HPDE6-E6E7 (cell line): Measurements from ENCODE around the gene GTPBP1.

ENCODE experiments used
- DNase-seq: peaks from one replicate; pipeline ENCODE4 v3.0.0; 2011; ENCODE audit warnings: missing footprints; ENCODE audit errors: extremely low spot score

GTPBP1 gene

DNA sequence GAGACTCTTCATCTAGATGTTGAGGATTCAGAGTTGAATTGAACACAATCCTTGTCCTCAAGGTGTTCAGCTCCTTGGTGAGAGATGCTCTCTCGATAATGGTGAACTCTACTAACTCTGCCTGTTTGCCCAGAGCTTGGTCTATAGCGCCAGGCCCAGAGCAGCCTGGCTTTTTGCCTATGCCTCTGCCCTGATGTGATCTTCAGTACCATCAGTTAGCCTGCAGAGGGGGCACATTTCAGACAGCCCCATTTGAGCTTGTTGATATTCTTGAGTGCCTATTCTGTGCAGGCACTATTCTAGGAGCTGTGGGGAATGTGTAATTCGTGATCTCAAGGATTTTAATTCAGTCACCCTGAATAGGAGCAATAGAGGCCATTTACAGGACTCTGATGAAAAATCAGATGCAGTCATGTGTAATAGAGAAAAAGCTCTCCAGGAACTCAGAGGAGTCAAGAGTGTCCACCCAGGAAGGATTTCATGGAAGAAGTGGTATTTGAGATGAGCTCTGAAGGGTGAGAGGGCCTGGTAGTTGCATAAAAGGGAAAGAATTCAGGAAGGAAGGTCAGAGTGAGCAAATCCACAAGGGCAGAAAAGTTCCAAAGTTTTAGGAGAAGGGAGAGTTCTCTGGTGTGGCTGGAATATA, 19.3 kb downstream of the GTPBP1 start:
- DNase-seq, result no peak

DNA sequence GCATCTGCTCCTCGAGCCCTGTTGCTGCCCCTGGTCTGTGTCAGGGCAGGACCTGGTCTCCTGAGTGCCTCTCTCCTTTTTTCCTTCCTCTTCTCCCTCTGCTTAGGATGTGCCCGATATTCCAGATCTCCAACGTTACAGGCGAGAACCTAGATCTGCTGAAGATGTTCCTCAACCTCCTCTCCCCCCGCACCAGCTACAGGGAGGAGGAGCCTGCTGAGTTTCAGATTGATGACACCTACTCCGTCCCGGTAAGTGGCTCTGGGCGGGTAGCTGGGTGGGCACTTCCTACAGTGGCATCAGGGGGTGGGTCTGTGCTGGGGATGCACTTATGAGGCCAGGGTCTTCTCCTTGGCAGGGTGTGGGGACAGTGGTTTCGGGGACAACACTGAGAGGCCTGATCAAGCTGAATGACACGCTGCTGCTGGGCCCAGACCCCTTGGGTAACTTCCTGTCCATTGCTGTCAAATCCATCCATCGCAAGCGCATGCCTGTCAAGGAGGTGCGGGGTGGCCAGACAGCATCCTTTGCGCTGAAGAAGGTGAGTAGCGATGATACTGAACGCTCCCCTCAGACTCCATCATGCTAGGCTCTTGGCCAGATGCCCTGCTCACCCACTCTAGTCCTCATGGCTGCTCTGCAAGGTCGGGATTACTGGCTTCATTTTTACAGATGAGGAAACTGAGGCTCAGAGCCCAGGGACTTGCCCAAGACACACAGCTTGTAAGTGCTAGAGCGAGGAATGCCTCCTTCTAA, 20.3 kb downstream of the GTPBP1 start:
- no peak for DNase-seq

DNA sequence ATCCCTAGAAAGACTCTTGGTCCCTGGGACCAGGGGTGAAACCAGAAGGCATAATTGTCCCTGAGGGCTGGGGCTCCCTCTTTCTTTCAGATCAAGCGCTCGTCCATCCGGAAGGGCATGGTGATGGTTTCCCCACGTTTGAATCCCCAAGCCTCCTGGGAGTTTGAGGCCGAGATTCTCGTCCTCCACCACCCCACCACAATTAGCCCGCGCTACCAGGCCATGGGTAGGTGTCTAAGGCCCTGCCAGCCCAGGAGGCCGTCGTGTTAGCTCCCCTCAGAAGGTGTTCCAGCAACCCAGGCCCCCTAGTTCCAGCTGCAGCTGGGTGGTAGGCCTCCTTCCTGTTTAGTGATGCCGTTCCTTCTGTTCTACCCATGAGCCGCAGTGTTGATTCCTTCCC, 21.4 kb downstream of the GTPBP1 start:
- DNase-seq, result no peak

DNA sequence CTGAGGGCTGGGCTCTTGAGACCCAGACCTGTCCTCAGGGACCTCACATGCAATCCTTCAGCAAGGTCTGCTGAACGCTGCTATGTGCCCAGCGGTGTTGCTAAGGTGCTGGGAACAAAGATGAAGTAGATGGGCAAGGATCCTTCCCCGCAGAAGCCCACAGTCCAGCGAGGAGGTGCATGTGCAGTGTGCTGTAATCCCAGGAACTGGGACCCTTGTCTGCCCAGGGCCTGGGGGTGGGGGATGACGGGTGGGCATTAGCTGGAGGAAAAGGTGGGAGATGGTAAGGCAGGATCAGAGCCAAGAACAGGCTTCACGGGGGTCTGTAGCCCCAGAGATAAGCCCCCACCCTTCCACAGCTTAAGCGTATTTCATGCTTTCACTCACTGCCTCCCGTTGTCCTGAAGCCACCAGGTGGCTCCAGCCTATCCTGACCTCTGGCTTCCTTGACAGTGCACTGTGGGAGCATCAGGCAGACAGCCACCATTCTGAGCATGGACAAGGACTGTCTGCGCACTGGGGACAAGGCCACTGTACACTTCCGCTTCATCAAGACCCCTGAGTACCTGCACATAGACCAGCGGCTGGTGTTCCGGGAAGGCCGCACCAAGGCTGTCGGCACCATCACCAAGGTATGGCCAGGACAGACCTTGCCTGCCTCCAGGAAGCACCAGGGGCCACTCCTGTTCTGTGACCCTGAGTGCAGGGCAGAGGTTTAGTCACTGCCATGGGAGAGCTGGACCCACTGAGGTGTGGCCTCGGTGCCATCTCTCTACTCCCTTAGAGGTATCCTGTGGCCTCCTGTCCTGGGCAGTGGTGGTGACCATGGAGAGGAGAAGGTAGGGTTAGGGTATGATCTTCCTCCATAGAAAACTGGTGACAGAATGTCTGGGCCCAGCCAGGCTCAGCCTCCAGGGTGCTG, 22.0 kb downstream of the GTPBP1 start:
- DNase-seq, result no peak

DNA sequence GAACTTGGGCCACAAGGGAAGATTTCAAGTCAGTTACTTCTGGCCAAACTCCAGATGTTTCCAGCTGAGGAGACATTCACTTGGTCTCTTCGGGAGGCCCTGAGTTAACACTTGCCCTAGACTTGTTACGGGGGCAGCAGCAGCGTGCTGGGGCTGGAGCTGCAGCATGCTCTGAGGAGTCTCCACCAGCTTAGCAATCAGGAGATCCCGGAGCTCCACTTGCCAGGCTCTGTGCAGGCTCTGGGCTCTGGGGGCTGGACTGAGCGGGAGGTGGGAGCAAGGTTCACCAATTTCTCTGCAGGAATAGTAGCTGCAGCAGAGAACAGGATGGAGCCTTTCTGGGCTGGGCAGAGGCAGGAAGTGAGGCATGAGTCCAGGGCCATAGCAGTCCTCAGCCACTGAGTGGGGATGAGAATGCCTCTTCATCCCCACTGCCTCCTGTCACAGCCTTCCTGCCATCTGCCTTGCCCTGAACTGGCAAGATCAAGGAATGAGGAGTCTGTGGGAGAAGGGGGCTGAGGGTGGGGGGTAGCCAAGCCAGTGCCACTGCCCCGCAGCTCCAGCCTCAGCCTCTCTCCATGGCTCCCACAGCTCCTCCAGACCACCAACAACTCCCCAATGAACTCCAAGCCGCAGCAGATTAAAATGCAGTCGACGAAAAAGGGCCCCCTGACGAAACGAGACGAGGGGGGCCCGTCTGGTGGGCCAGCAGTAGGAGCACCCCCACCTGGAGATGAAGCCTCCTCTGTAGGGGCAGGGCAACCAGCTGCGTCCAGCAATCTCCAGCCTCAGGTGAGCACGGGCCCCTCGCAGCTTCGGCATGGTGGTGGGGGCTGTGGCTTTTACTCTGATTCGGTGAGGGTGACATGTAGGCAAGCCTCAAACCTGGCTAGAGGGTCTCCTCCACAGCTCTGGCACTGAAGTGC, 23.4 kb downstream of the GTPBP1 start:
- no peak for DNase-seq

DNA sequence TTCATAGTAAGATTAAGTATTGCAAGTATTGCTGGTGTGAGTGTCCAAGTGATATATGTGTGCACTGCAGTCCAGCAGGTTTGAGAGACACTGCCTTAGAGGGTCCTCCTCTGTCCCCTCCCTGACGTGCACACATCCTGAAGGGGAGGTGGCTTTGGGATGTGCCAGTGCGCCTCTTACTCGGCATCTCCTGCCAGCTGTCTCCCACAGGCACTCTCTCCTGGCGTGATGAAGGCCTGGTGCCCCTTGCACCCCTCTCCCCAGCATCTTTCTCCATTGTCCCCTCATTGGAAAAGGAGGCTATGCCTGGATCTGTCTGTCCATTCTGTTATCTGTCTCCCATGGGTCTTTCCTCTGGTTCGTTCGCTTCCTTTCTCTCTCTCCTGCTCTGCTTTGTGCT, 24.2 kb downstream of the GTPBP1 start:
- DNase-seq, result no peak

DNA sequence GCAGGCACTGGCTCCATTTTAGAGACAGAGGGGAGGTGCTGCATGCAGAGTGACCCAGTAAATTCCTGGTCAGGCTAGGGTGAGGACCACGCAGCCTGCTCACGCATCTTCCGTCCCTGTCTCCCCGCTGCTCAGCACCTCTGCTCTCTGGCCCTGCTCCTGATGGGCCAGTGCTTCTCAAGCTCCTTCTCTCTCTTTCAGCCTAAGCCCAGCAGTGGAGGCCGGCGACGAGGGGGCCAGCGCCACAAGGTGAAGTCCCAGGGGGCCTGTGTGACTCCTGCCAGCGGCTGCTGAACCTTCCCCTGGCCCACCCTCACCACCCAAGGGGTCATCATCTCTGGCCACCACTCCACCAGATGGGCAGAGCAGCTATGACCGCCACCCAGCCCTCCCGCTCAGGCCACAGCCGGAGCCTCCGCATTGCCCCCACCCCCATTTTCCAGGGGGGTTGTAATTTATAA, 24.7 kb downstream of the GTPBP1 start:
- DNase-seq, result no peak

DNA sequence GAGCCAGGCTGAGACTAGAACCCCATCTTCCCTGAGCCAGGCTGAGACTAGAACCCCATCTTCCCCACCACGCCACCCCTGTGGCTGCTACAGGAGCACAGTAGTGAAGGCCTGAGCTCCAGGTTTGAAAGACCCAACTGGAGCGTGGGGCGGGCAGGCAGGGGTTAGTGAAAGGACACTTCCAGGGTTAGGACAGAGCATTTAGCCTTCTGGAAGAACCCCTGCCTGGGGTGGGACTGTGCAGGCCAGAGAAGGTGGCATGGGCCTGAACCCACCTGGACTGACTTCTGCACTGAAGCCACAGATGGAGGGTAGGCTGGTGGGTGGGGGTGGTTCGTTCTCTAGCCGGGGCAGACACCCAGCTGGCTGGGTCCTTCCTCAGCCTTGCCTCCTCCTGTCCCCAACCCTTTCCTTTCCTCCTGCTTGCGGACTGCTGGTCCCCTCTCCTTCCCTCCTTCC, 26.0 kb downstream of the GTPBP1 start:
- DNase-seq, result no peak

DNA sequence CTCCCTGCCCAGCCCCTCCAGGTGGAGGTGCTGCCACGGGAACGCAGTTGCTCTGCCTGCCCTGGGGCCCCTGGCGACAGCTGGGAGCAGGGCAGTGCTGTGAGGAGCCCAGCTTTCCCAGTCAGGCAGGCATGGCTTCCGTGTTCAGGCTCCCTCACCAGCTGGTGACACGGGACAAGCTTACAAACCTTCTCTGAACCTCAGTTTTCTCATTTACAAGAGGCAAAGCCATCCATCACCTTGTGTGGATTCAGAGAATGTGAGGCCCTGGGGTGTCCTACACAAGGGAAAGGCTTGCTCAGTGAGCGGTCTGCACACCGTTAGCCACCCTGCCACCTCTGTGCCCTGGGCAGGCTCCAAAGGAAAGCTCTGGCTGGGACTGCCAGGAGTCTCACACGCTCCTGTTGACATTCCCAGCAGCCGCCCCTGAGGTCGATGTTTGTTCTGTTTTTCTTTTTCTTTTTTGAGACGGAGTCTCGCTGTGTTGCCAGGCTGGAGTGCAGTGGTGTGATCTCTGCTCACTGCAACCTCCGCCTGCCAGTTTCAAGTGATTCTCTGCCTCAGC, 26.6 kb downstream of the GTPBP1 start:
- DNase-seq, result no peak

DNA sequence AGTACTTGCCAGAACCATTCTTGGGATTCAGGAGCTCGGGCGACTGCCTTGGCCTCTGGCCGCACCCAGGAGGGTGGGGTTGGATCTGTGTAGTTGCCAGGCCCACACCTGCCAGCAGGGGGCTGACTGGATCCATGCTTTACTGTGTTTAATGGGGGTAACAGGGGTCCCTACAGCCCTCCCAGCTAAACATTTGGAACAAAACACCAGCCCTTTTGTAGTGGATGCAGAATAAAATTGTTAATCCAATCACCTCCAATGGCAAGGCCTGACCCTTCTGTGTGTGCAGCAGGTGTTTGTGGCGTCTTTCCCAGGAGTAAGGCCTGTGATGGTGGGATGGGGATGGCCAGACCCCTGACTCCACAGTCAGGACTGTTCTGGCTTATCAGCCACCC, 27.6 kb downstream of the GTPBP1 start:
- no peak for DNase-seq

DNA sequence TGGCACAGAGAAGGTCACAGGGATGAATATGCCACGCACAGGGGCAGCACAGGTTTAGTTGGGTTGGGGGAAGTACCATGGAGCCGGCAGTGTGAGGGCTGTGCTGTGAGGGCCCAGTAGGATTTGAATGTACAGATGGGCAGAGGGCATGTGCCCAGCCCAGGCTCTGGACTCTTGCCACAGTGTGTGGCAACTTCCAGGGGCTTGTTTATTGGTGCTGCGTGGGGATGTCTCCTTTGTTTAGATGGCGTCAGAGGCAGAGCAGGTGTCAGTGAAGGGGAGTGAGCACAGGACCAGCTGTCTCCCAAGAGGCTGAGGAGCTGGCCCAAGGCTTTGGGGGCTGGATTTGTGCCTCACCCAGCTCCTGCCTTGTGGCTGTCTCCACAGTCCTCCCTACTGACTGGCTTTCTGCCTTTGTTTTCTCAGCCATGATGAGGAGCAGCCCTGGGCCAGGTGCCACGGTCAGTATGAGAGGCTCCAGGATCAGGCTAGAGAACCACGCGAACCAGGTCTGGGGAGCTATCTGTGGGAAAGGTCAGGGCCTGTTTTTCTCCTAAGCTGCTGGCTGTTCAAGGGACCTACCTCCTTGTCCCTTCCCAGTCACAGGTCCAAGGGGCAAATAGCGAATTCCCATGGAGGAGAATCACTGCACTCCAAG, 28.1 kb downstream of the GTPBP1 start:
- no peak for DNase-seq

DNA sequence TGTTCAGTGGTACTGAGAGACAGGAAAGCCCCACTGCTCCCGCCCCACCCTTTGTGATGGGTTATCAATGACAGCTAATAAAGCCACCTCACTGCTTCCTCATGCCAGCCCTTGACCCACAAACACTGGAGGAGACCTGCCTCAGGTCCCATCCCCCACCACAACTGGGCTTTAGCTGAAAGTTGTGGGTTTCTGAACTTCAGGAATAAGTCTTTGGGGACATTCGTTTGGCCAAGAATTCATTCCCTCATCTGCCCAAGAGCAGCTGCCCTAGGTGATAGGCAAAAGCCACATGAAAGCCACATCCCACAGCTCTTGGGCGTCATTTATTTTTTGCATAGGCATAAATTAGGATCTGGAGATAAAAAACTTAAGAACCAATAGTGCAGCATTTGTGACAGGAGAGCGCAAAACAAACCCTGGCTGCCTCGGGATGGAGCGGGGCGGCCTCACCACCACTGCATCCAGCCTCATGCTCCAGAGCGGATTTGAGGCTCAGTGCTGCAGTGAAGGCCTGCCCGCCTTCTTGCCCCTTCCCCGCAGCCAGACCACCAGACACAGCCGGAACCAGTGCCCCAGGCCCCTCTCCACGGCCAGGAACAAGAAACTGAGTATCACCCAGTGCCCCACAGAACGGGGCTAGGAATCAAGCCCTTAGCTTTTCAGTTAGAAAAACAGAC, 28.8 kb downstream of the GTPBP1 start:
- no peak for DNase-seq

DNA sequence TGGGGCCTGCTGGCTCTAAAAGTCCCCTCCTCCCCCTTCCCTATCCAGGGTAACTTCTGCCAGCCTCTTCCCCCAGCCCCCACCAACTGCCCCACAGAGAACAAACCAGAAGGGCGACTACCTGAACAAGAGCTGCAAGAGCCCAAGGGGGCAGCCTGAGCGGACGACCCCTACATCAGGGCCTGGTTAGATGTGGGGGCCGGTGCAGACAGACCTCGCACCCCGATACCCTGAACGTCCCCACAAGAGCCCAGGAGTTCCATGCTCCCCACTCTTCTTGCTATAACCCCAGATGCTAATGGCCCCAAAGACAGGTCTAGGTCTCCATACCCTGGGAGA, 29.4 kb downstream of the GTPBP1 start:
- no peak for DNase-seq

DNA sequence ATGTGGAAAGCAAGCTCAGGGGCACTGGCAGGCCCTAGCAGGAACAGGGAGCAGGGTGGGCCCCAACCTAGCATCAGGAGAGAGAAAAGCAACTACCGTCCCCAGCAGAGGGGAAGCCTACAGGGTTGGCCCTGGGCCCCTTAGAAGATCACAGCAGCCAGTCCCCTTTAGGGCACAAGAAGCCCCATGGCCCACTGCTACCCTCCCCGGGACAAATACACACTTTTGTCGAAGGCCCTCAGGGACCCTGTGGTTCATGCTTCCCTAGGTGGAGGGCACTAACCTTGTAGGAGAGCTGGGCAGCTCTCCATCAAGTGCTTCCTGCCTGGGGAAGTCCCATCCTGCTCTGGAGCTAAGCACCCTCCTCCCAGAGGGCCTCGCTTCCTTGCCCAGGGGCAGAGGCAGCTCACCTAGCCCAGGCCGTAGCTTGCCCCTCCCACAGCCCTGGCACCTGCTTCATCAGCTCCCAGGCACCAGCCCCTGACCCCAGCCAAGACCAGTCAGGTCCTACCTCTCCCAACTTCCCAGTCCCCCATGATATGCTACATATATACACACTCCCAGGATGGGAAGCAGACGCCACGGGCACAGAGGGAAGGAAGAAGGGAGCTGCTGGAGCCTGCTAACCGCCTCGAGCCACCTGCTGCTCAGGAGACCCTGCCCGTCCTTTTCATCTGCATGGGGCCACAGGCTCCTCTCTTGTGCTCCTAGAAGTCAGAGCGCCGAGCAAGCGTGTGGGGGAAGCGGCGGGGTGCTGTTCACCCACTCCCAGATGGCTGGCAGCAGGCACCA, 29.9 kb downstream of the GTPBP1 start:
- DNase-seq, result no peak

DNA sequence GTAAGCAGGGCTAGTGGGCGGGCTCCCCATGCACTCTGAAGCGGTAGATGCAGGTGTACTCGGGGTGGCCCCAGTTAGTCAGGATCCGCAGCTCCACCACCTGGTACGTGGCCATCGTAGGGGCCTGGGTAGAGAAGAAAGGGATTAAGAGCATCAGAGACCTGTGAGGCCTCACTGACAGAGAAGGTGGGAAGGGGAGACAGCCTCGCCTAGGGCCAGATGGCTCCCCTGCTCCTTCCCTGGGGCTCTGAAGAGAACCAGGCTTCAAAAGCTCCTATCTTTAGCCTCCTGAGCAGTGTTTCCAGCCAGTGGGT, 30.5 kb downstream of the GTPBP1 start:
- DNase-seq, result no peak

DNA sequence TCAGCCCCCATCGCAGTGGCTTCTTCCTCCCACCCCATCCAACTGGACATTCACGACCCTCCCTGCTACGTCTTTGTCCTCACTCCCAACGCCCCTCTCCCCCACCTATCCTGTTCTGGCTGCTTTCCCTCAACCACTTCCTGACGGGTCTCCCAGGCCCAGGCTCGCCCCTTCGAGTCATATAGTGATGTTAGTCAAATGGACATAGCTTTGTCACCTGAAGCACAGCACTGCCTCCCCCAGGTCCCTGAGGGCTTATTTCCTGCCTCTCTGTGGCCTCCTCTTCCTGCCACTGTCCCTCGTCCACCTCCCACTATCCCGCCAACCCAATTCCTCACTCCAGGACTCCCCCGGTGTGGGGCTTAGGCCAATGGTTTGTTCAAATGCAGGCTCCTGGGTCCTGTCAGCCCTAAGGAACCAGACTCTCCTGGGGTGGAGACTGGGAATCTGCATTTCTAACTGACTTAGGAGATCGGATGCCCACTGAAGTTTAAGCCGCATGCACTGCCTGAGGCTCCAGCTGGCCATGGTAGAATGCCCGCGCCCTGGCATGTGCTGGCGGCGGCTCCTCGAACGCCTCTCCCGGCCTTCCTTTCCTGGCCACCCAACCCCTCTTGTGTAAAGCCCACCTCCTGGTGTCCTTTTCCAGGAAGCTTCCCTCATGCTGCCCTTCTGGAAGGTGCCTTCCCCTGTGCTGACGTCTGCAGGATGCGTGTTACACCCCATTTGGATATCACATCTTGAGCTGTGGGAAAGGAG, 31.7 kb downstream of the GTPBP1 start:
- no peak for DNase-seq

DNA sequence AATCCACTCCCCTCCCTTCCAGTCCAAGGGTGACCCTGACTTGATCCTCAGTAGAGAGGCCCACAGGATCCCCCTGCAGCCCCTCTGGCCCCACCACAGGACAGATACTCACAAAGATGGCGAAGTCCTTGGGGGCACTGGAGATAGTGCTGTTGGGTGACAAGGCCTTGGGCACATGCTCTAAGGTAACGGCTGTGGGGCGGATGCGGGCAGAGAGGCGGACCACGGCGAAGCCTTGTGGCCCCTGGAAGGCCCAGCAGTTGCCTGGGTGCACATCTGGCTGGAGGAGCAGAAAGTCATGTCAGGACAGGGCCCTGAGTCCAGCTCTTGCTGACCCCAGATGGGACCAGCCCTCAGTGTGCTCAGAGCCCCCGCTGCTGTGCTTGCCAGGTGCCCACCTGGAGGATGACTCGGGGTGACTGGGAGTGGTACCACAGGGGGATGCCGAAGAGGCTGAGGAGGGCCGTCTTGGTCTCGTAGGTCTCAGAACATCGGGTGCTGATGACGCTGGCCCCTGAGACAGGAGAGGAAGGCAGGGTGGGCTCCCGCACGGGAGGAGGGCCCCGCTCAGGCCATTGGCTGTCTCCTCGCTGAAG, 32.8 kb downstream of the GTPBP1 start:
- no peak for DNase-seq
